ENCODE measurements around the gene CEP19.

Gene CEP19

DNA sequence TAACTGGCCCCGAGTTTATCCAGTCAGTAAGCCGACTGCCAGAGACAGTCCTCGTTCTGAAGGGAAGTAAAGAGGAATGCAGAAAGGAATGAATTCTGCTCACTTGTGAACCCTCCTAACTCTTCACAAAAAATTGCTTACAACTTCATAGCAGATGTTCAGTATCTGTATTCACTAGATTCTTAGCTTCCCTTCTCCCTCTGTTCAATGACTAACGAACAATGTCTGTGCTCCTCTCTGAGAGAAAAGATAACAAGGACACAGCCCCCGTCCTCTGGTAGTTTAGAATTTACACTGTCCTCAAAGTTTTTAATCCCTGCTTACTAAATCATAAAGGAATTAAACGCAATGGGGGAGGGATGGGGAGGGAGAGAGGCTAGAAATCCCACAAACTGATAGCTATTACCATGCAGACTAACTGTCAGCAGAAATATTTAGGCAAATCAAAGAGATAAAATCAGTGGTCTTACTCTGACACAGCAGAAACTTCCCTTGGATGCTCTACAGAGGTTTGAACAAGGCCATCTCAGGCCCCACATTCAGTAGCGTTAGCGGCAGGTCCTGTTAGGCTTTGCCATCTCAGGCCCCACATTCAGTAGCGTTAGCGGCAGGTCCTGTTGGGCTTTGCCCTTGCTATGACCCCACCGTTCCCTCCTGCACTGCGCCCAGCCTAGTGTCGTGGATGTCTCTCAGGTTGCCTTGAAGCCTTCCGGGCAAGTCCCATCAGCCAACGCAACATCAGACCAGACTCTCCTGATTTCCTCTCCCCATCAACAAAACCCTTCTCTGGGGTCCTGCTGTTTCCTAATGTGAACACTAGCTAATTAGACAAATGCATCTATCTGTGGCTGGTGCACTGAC is 49.1 kb downstream of the CEP19 start:
- no peak for DNase-seq (ENCODE audit: low spot score)

DNA sequence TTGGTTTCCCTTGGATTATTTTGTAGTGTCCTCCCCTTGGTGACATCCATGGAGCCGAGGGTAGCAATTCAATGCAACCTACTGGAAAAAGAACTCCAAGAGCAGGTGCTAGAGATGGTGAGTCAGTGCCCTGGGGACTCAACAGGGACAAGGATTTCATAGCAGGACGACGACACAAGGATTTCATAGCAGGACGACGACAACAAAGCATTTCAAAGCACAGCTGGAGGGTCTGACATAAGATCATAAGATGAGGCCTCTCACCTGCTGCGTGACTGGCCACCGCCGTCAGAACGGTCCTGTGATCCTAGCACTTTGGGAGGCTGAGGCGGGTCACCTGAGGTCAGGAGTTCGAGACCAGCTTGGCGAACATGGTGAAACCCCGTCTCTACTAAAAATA is 50.0 kb downstream of the CEP19 start:
- DNase-seq (ENCODE audit: low spot score), result no peak

DNA sequence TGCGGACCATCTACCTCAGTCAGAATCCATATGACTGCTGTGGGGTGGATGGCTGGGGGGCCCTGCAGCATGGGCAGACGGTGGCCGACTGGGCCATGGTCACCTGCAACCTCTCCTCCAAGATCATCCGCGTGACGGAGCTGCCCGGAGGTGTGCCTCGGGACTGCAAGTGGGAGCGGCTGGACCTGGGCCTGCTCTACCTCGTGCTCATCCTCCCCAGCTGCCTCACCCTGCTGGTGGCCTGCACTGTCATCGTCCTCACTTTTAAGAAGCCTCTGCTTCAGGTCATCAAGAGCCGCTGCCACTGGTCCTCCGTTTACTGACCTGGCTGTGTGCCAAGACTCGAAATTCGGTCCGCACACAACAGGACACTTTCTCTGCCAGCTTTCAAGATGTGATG is 50.6 kb downstream of the CEP19 start:
- DNase-seq (ENCODE audit: low spot score), result no peak

DNA sequence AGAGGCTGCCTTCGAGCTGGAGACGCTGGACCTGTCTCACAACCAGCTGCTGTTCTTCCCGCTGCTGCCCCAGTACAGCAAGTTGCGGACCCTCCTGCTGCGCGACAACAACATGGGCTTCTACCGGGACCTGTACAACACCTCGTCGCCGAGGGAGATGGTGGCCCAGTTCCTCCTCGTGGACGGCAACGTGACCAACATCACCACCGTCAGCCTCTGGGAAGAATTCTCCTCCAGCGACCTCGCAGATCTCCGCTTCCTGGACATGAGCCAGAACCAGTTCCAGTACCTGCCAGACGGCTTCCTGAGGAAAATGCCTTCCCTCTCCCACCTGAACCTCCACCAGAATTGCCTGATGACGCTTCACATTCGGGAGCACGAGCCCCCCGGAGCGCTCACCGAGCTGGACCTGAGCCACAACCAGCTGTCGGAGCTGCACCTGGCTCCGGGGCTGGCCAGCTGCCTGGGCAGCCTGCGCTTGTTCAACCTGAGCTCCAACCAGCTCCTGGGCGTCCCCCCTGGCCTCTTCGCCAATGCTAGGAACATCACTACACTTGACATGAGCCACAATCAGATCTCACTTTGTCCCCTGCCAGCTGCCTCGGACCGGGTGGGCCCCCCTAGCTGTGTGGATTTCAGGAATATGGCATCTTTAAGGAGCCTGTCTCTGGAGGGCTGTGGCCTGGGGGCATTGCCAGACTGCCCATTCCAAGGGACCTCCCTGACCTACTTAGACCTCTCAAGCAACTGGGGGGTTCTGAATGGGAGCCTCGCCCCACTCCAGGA is 51.5 kb downstream of the CEP19 start:
- no peak for DNase-seq (ENCODE audit: low spot score)

DNA sequence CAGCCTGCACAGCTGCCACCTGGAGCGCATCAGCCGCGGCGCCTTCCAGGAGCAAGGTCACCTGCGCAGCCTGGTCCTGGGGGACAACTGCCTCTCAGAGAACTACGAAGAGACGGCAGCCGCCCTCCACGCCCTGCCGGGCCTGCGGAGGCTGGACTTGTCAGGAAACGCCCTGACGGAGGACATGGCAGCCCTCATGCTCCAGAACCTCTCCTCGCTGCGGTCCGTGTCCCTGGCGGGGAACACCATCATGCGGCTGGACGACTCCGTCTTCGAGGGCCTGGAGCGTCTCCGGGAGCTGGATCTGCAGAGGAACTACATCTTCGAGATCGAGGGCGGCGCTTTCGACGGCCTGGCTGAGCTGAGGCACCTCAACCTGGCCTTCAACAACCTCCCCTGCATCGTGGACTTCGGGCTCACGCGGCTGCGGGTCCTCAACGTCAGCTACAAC is 52.1 kb downstream of the CEP19 start:
- DNase-seq (ENCODE audit: low spot score), result no peak
